Ascending aorta (tissue), 2 donors: ENCODE data around the gene HSD17B11. TPM values are rescaled to one million over a fixed set of nuclear protein-coding genes. Genes with fewer than 3 reads are reported as not detected.

Experiments used
- DNase-seq, 2 donors: peaks; one replicate each; pipeline ENCODE4 v3.0.0-alpha.2; 2019; ENCODE audit warnings: low spot score in 2 of 2
- H3K27ac ChIP-seq, 2 donors: fragments of 200-600 bp; sonication (generic); one replicate each; pipeline ENCODE4 v1.5.1; 2016 to 2017; ENCODE audit warnings: mild to moderate bottlenecking in 1 of 2
- H3K27me3 ChIP-seq: fragments of 200-600 bp; sonication (generic); one replicate; pipeline ENCODE4 v1.5.1; 2017
- H3K36me3 ChIP-seq, 2 donors: fragments of 200-600 bp; sonication (generic); one replicate each; pipeline ENCODE4 v1.5.1; 2016
- H3K4me1 ChIP-seq, 2 donors: fragments of 200-600 bp; sonication (generic); one replicate each; pipeline ENCODE4 v1.5.1; 2016 to 2017; ENCODE audit warnings: mild to moderate bottlenecking in 1 of 2
- H3K4me3 ChIP-seq, 2 donors: fragments of 200-600 bp; sonication (generic); one replicate each; pipeline ENCODE4 v1.5.1; 2016 to 2017; ENCODE audit warnings: mild to moderate bottlenecking in 1 of 2
- H3K9me3 ChIP-seq, 2 donors: fragments of 200-600 bp; sonication (generic); one replicate each; pipeline ENCODE4 v1.5.1; 2016
- CTCF ChIP-seq, 3 experiments: fragments of 200-600 bp in 2 of 3; fragments of 450-650 bp in 1 of 3; sonication (generic) in 2 of 3; IDR thresholded peaks; one replicate each; pipeline ENCODE4 v1.5.1; 2016 to 2019; ENCODE audit warnings: antibody characterized with exemption in 3 of 3, mild to moderate bottlenecking in 1 of 3, moderate library complexity in 1 of 3
- intact Hi-C: fragments of 100-400 bp; cut with DNase I; formaldehyde crosslinking; loops from one replicate; pipeline ENCODE4 v1.15.1; 2023
- total RNA-seq: library from RNA; depleted of rRNA; stranded (reverse); fragments of >200 nt; gene quantifications from one replicate; pipeline ENCODE4 v1.1.0, GENCODE V29; 2016

The HSD17B11 gene, protein sequence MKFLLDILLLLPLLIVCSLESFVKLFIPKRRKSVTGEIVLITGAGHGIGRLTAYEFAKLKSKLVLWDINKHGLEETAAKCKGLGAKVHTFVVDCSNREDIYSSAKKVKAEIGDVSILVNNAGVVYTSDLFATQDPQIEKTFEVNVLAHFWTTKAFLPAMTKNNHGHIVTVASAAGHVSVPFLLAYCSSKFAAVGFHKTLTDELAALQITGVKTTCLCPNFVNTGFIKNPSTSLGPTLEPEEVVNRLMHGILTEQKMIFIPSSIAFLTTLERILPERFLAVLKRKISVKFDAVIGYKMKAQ
- 29.8 TPM for total RNA-seq

DNA sequence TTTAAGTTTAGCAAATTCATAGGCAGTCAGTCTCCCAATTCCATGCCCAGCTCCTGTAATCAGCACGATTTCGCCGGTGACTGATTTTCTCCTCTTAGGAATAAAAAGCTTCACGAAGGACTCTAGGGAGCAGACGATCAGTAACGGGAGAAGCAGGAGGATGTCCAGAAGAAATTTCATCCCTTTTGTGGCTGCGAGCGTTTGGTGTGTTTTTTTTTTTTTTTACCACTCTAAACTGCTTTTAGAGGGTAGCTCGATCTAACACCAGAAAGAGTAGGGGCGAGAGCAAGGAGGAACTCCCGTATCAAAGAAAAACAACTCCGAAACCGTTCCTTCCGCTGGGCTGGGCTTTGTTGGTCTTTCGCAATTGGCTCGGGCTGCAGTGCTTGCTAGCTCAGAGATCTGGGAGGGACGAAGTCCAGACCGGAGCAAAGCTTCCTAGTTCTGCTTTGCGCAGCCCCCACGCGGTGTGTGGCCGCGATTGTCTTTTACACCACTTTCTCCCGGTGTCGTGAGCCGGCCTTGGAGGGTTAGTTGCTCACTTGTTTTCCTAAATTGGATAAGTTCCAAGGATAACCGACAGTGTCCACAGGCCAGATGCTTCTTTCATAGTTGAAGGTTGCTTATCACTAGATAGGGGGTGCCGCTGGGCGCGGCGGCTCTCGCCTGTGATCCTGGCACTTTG, at the start of gene HSD17B11:
HSD17B11 (minus strand) TSS at position 298 of the 685 bp plus-strand sequence; CDS start at position 180, 118 bp downstream.
- Histone ChIP-seq H3K27ac (peak within 1 kb of the TSS; percentile 86 to 89), H3K4me3 (peak within 1 kb of the TSS; percentile 69), H3K36me3 (no peaks in the 10 kb centered on the region), H3K4me1 (peaks cover 0 to 11% of the 10 kb centered on the region in 2 donors), H3K27me3 (no peaks in the 10 kb centered on the region), H3K9me3 (peaks cover 0 to 4% of the 10 kb centered on the region in 2 donors)
- intact Hi-C loops = loop anchor here (1.0 kb wide), 1 partner anchor 31 kb away; the partner anchor contains the start of gene NUDT9
- peak; percentile 71 to 94 for DNase-seq
- peak in 1 of 3 experiments; percentile 24 for TF ChIP-seq CTCF (IDR thresholded peaks at IDR 0.05)

- Histone ChIP-seq H3K4me3 (no peak overlapping the region), H3K9me3 (no peaks in the 10 kb centered on the region), H3K27me3 (no peaks in the 10 kb centered on the region), H3K36me3 (peaks cover 7 to 9% of the 10 kb centered on the region in 2 donors), H3K27ac (no peak overlapping the region), H3K4me1 (no peaks in the 10 kb centered on the region)
- TF ChIP-seq CTCF (IDR thresholded peaks at IDR 0.05) = no peak
- DNase-seq = no peak
- intact Hi-C loops = no loop called here
Measured at GRCh38 chr4:87433342-87433741, 42.4 kb upstream of the HSD17B11 start.

GRCh38 chr4:87430038-87430437, 39.0 kb upstream of the HSD17B11 start:
- H3K4me3 ChIP-seq = no peak overlapping the region
- no peak overlapping the region for H3K27ac ChIP-seq
- H3K4me1 ChIP-seq = peaks cover 0 to 1% of the 10 kb centered on the region in 2 donors
- intact Hi-C loops = no loop called here
- no peak for TF ChIP-seq CTCF (IDR thresholded peaks at IDR 0.05)
- H3K36me3 ChIP-seq = no peaks in the 10 kb centered on the region
- DNase-seq = no peak
- no peaks in the 10 kb centered on the region for H3K9me3 ChIP-seq
- no peaks in the 10 kb centered on the region for H3K27me3 ChIP-seq

DNA sequence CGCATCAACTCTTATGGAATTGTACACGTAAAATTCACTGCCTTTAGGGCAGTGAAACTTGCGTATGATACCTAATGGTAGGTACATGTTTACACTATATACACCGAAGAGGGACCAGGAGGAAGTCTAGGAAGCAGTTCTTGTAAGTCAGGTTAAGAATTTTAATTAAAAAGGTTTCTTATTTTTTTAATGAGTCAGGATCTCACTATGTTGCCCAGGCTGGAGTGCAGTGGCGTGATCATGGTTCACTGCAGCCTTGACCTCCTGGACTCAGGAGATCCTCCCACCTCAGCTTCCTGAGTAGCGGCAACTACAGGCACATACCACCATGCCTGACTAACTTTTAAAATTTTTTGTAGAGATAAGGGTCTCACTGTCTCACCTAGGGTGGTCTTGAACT, 38.0 kb upstream of the HSD17B11 start:
- H3K27me3 ChIP-seq = no peaks in the 10 kb centered on the region
- H3K9me3 ChIP-seq = no peaks in the 10 kb centered on the region
- no peaks in the 10 kb centered on the region for H3K36me3 ChIP-seq
- peaks cover 0 to 12% of the 10 kb centered on the region in 2 donors for H3K4me1 ChIP-seq
- no peak for TF ChIP-seq CTCF (IDR thresholded peaks at IDR 0.05)
- no peak overlapping the region for H3K27ac ChIP-seq
- intact Hi-C loops = no loop called here
- DNase-seq = no peak
- H3K4me3 ChIP-seq = no peak overlapping the region

DNA sequence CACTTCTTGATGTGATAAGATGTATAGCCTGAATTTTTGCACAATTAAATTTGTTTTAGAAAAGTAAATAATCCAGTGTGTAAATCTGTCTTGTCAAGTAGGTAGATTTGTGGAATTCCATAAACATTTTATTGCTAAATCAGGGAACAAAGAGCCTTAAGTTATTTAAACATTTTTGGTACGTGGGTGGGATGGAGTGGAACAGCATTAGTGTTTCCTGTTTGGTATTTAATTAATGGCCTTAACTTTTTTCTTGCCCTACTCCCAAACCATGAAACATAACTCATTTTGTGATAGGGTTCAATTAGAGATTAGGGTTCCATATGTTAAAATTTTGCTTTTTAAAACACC, 36.5 kb upstream of the HSD17B11 start:
- Histone ChIP-seq H3K4me3 (no peak overlapping the region), H3K27ac (no peak overlapping the region), H3K9me3 (no peaks in the 10 kb centered on the region), H3K27me3 (no peaks in the 10 kb centered on the region), H3K36me3 (no peaks in the 10 kb centered on the region), H3K4me1 (peaks cover 0 to 15% of the 10 kb centered on the region in 2 donors)
- TF ChIP-seq CTCF (IDR thresholded peaks at IDR 0.05) = no peak
- intact Hi-C loops = no loop called here
- no peak for DNase-seq
